AG04450 (cell line): ENCODE results near the gene LARGE1. TPM values are rescaled to one million over a fixed set of nuclear protein-coding genes. Genes with fewer than 3 reads are reported as not detected.

Source experiments
- CTCF ChIA-PET: fragments of 300-600, 350-600 bp; formaldehyde crosslinking; extraction: SDS; loops from one replicate; lab custom pipeline; 2022; ENCODE audit warnings: antibody characterized with exemption, inconsistent platforms; lab: Charles Lee
- POLR2A ChIA-PET: fragments of 350-600 bp; formaldehyde crosslinking; extraction: SDS; loops from one replicate; lab custom pipeline; 2021; ENCODE audit warnings: antibody characterized with exemption, inconsistent platforms; lab: Yijun Ruan, JAX
- DNase-seq: peaks from one replicate; pipeline ENCODE4 v3.0.0-alpha.2; 2011; ENCODE audit warnings: low read depth, low spot score
- H3K27ac ChIP-seq: one replicate; pipeline ENCODE4 v1.5.1; 2012; ENCODE audit warnings: low read depth, low read length, control low read depth
- H3K27me3 ChIP-seq: one replicate; pipeline ENCODE4 v1.6.0; 2012; ENCODE audit warnings: low read length; ENCODE audit not compliant: control insufficient read depth, insufficient read depth
- H3K4me3 ChIP-seq: 2 replicates; pipeline ENCODE4 v1.5.1; 2011; ENCODE audit warnings: mild to moderate bottlenecking, low read depth, low read length, control low read depth
- H3K9me3 ChIP-seq: 2 replicates; pipeline ENCODE4 v1.5.1; 2012; ENCODE audit warnings: low read length; ENCODE audit not compliant: control insufficient read depth, insufficient read depth
- polyA minus RNA-seq: library from RNA; depleted of rRNA, polyadenylated mRNA; stranded (reverse); fragments of >200 nt; gene quantifications from 2 replicates; pipeline ENCODE4 v1.2.3, GENCODE V29; 2011; rRNA and poly(A)+ RNA removed
- polyA plus RNA-seq: library from polyadenylated mRNA; depleted of rRNA; stranded (reverse); fragments of >200 nt; gene quantifications from 2 replicates; pipeline ENCODE4 v1.2.3, GENCODE V29; 2011; rRNA removed
- TF ChIP-seq, protein P1 (sequence below): IDR thresholded peaks from 2 replicates; pipeline ENCODE4 v1.5.1; 2011; ENCODE audit warnings: low read depth, low read length, control low read depth, inconsistent platforms

LARGE1 gene
- polyA plus RNA-seq (8.4 and 9.9 TPM in 2 replicates), polyA minus RNA-seq (22.7 and 27.9 TPM in 2 replicates)

DNA sequence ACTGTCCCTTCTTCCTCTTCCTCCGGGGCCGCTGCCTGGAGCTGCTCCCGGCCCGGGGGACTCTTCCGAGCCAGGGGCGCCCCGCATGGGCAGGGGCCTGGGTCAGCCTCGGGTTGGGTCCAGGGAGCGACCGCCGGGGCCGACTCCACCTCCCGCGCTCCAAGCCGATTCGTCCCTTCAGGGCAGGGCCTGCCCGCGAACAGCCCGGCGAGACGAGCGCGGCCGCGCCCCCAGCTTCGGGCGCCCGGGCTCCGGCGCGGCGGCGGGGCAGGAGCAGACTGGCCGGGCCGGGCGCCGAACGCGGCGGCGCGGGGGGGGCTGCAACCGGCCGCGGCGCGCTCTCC, at the start of gene LARGE1:
Gene LARGE1 (minus strand): TSS at position 280 of the 344 bp plus-strand sequence.
- TF ChIP-seq, protein P1, sequence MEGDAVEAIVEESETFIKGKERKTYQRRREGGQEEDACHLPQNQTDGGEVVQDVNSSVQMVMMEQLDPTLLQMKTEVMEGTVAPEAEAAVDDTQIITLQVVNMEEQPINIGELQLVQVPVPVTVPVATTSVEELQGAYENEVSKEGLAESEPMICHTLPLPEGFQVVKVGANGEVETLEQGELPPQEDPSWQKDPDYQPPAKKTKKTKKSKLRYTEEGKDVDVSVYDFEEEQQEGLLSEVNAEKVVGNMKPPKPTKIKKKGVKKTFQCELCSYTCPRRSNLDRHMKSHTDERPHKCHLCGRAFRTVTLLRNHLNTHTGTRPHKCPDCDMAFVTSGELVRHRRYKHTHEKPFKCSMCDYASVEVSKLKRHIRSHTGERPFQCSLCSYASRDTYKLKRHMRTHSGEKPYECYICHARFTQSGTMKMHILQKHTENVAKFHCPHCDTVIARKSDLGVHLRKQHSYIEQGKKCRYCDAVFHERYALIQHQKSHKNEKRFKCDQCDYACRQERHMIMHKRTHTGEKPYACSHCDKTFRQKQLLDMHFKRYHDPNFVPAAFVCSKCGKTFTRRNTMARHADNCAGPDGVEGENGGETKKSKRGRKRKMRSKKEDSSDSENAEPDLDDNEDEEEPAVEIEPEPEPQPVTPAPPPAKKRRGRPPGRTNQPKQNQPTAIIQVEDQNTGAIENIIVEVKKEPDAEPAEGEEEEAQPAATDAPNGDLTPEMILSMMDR = no peak
- CTCF ChIA-PET = interaction anchor here (0.6 to 2.2 kb wide), 2 partner anchors 401 to 617 kb away, joined by 8 to 9 read pairs; no protein-coding TSS in a partner anchor
- Histone ChIP-seq H3K9me3 (no peaks in the 10 kb centered on the region; the same call in 1 of the 2 replicates), H3K27me3 (no peaks in the 10 kb centered on the region), H3K4me3 (peak within 1 kb of the TSS; percentile 83), H3K27ac (peak within 1 kb of the TSS; percentile 61)
- DNase-seq = no peak
- POLR2A ChIA-PET = interaction anchor here (0.6 kb wide), 1 partner anchor 1982 kb away, joined by 3 read pairs; no protein-coding TSS in a partner anchor

DNA sequence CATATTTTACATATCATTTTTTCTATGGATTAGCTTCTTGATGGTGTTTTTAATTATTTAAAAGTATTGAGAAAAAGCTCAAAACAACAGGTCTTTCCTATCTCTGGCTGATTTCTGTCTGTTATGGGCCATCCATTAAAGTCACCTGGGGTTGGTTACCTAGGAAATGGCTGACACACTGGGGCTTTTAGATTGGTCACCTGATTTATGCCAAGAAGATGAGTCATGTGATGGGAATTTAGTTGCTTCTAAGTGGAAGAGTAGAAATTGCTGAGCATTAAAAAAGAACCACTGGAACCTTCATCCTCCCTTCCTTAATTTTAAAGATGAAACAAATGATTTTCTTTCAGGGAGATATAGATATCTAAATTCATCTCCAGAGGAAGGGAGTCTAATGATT, 48.8 kb upstream of the LARGE1 start:
- TF ChIP-seq, protein P1 = no peak
- DNase-seq = no peak
- POLR2A ChIA-PET = no interaction called here
- Histone ChIP-seq H3K27me3 (no peaks in the 10 kb centered on the region), H3K4me3 (no peak overlapping the region), H3K9me3 (no peaks in the 10 kb centered on the region; the same call in 1 of the 2 replicates), H3K27ac (no peak overlapping the region)
- CTCF ChIA-PET = interaction anchor here (0.5 kb wide), 1 partner anchor 1997 kb away, joined by 3 read pairs; no protein-coding TSS in a partner anchor

DNA sequence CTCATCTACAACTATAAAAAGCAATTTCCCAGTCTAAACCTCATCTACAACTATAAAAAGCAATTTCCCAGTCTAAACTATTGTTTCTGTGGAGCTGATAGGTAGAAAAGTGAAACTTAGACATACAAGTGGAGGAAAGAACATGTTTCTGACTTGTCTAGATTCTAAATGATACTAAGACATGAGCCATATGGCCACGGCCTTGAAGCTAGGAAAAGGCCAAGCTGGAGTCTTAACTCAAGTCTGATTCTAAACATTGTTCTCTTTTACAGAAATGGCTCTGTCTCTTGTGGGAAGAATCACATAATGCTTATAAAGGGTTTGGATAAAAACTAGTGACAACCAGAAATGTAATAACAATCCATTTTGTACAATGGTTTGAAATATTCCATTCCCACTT, 43.8 kb upstream of the LARGE1 start:
- Histone ChIP-seq H3K27ac (no peak overlapping the region), H3K9me3 (peaks cover 3% of the 10 kb centered on the region; the same call in 1 of the 2 replicates), H3K27me3 (no peaks in the 10 kb centered on the region), H3K4me3 (no peak overlapping the region)
- POLR2A ChIA-PET = no interaction called here
- DNase-seq = no peak
- CTCF ChIA-PET = interaction anchor here (0.8 to 1.1 kb wide), 2 partner anchors 41 to 445 kb away, joined by 3 to 4 read pairs; no protein-coding TSS in a partner anchor
- TF ChIP-seq, protein P1 = no peak

DNA sequence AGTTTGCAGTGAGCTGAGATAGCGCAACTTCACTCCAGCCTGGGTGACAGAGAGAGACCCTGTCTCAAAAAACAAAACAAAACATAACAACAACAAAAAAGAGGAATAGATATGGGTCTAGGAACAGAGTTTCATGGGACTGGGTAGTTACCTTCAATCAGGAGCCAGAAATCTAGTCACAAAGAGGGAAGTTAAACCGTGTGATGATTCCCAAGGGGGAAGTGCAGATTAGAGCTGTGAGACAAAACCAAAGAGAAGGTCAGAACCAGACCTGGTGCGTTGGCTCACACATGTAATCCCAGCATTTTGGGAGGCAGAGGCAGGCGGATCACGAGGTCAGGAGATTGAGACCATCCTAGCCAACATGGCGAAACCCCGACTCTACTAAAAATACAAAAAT, 42.1 kb upstream of the LARGE1 start:
- no peak overlapping the region for H3K4me3 ChIP-seq
- TF ChIP-seq, protein P1 = no peak
- H3K27ac ChIP-seq = no peak overlapping the region
- CTCF ChIA-PET = no interaction called here
- no peak for DNase-seq
- POLR2A ChIA-PET = no interaction called here
- no peaks in the 10 kb centered on the region for H3K27me3 ChIP-seq
- peaks cover 3% of the 10 kb centered on the region; the same call in 1 of the 2 replicates for H3K9me3 ChIP-seq

DNA sequence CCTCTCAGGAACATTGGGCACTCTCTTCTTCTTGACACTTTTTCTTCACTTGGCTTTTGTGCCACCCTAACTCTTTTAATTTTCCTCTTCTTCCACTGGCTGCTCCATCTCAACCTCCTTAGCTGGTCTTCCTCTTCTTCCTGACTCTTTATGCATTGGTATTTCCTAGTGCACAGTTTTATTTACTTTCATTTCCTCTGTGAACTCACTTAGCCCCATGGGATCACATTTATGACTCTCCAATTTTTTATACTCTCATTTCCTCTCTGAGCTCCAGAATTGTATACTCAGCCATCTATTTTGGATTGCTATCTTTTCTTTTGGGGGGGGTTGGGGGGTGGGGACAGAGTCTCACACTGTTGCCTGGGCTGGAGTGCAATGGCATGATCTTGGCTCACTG, 38.5 kb upstream of the LARGE1 start:
- ChIA-PET POLR2A (no interaction called here), CTCF (interaction anchor here (0.6 kb wide), 1 partner anchor 36 kb away, joined by 7 read pairs; no protein-coding TSS in a partner anchor)
- TF ChIP-seq, protein P1 = no peak
- Histone ChIP-seq H3K27me3 (no peaks in the 10 kb centered on the region), H3K9me3 (peaks cover 3% of the 10 kb centered on the region), H3K4me3 (no peak overlapping the region), H3K27ac (no peak overlapping the region)
- DNase-seq = no peak
